ENCODE results near the gene SCUBE3.

DNA sequence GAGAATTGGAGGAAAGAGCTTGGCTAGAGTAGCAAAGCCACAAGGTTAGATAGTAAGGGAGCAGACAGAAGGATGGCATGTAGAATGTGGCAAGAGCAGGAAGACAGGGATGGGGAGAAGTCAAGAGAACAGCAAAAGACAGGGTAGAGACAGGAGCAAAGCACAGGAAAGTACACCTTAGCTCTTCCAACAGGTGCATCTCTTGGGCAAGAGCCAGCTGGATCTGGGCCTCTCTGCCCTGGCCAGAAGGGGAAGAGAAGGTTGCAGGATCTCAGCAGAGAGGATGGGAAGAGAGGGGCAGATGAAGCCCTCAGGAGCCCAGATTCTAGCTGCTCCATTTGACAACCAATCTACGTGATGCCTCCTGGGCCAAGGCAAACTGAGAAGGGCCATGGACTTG lies 16.7 kb downstream of the SCUBE3 start:
- no peak for TF ChIP-seq POLR2A (IDR thresholded peaks at IDR 0.05; ENCODE audit: control extremely low read depth in 1 of 2, low read depth in 2 of 2, low read length in 2 of 2)
- TF ChIP-seq SRF (IDR thresholded peaks at IDR 0.05; ENCODE audit: low read depth, low read length), result no peak
- TF ChIP-seq YY1 (IDR thresholded peaks at IDR 0.05; ENCODE audit: low read depth, low read length), result no peak
- TF ChIP-seq, protein P1, sequence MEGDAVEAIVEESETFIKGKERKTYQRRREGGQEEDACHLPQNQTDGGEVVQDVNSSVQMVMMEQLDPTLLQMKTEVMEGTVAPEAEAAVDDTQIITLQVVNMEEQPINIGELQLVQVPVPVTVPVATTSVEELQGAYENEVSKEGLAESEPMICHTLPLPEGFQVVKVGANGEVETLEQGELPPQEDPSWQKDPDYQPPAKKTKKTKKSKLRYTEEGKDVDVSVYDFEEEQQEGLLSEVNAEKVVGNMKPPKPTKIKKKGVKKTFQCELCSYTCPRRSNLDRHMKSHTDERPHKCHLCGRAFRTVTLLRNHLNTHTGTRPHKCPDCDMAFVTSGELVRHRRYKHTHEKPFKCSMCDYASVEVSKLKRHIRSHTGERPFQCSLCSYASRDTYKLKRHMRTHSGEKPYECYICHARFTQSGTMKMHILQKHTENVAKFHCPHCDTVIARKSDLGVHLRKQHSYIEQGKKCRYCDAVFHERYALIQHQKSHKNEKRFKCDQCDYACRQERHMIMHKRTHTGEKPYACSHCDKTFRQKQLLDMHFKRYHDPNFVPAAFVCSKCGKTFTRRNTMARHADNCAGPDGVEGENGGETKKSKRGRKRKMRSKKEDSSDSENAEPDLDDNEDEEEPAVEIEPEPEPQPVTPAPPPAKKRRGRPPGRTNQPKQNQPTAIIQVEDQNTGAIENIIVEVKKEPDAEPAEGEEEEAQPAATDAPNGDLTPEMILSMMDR (IDR thresholded peaks at IDR 0.05; ENCODE audit: control extremely low read depth in 1 of 3, insufficient read depth in 1 of 3, low read depth in 1 of 3, low read length in 3 of 3), result no peak
- TF ChIP-seq, protein P2, sequence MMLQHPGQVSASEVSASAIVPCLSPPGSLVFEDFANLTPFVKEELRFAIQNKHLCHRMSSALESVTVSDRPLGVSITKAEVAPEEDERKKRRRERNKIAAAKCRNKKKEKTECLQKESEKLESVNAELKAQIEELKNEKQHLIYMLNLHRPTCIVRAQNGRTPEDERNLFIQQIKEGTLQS (IDR thresholded peaks at IDR 0.05; ENCODE audit: insufficient read depth, low read depth, low read length), result no peak
- TF ChIP-seq TAF1 (IDR thresholded peaks at IDR 0.05; ENCODE audit: low read depth, low read length), result no peak
- no peak for TF ChIP-seq CREB1 (IDR thresholded peaks at IDR 0.05)
- TF ChIP-seq CEBPB (IDR thresholded peaks at IDR 0.05; ENCODE audit: low read depth, low read length), result no peak
- no peak for TF ChIP-seq SP1 (IDR thresholded peaks at IDR 0.05; ENCODE audit: low read depth, low read length)

Measured in H1 (cell line).